ENCODE results near the gene VPS33B.

VPS33B gene

GRCh38 chr15:90968434-90968833 is 54.0 kb downstream of the VPS33B start:
- no peak overlapping the region for H3K4me3 Mint-ChIP-seq
- peaks cover 71% of the 10 kb centered on the region for H3K36me3 Mint-ChIP-seq (ENCODE audit: low read depth)
- TF ChIP-seq, protein P1, sequence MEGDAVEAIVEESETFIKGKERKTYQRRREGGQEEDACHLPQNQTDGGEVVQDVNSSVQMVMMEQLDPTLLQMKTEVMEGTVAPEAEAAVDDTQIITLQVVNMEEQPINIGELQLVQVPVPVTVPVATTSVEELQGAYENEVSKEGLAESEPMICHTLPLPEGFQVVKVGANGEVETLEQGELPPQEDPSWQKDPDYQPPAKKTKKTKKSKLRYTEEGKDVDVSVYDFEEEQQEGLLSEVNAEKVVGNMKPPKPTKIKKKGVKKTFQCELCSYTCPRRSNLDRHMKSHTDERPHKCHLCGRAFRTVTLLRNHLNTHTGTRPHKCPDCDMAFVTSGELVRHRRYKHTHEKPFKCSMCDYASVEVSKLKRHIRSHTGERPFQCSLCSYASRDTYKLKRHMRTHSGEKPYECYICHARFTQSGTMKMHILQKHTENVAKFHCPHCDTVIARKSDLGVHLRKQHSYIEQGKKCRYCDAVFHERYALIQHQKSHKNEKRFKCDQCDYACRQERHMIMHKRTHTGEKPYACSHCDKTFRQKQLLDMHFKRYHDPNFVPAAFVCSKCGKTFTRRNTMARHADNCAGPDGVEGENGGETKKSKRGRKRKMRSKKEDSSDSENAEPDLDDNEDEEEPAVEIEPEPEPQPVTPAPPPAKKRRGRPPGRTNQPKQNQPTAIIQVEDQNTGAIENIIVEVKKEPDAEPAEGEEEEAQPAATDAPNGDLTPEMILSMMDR (IDR thresholded peaks at IDR 0.05), result no peak
- no peaks in the 10 kb centered on the region for H3K4me1 Mint-ChIP-seq
- H3K27ac Mint-ChIP-seq, result no peak overlapping the region
- no peaks in the 10 kb centered on the region for H3K27me3 Mint-ChIP-seq (ENCODE audit: low read depth, poor library complexity)
- no peaks in the 10 kb centered on the region for H3K9me3 Mint-ChIP-seq
- DNase-seq, result no peak

DNA sequence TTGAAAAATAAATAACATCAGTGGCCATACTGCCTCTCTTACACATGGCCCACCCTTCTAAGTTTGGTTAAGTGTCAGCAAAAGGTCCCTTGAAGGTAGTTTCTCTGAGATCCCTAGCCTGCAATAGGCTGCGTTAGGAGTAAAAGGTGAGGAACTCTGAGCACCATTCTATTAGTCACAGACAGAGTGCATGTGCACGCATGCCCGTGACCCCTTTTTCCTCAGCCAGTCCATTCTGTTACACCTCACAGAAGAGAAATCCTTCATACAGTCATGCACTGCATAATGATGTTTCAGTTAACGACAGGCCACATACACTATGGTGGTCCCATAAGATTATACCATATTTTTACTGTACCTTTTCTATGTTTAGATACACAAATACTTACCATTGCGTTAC is 55.2 kb downstream of the VPS33B start:
- Mint-ChIP-seq H3K36me3 (ENCODE audit: low read depth) (peaks cover 75% of the 10 kb centered on the region), H3K27ac (no peak overlapping the region), H3K4me3 (no peak overlapping the region), H3K4me1 (no peaks in the 10 kb centered on the region), H3K27me3 (ENCODE audit: low read depth, poor library complexity) (no peaks in the 10 kb centered on the region), H3K9me3 (no peaks in the 10 kb centered on the region)
- TF ChIP-seq, protein P1 (IDR thresholded peaks at IDR 0.05), result no peak
- no peak for DNase-seq

GRCh38 chr15:90966262-90966661 is 56.1 kb downstream of the VPS33B start:
- DNase-seq, result no peak
- no peaks in the 10 kb centered on the region for H3K9me3 Mint-ChIP-seq
- no peaks in the 10 kb centered on the region for H3K4me1 Mint-ChIP-seq
- H3K4me3 Mint-ChIP-seq, result no peak overlapping the region
- peaks cover 85% of the 10 kb centered on the region for H3K36me3 Mint-ChIP-seq (ENCODE audit: low read depth)
- H3K27ac Mint-ChIP-seq, result no peak overlapping the region
- no peaks in the 10 kb centered on the region for H3K27me3 Mint-ChIP-seq (ENCODE audit: low read depth, poor library complexity)
- TF ChIP-seq, protein P1 (IDR thresholded peaks at IDR 0.05), result no peak

- peaks cover 3% of the 10 kb centered on the region for H3K27me3 Mint-ChIP-seq (ENCODE audit: low read depth, poor library complexity)
- H3K4me3 Mint-ChIP-seq, result no peak overlapping the region
- TF ChIP-seq, protein P1 (IDR thresholded peaks at IDR 0.05), result no peak
- peaks cover 62% of the 10 kb centered on the region for H3K36me3 Mint-ChIP-seq (ENCODE audit: low read depth)
- peak overlapping the region; percentile 66 for H3K27ac Mint-ChIP-seq
- no peak for DNase-seq
- peaks cover 7% of the 10 kb centered on the region for H3K4me1 Mint-ChIP-seq
- no peaks in the 10 kb centered on the region for H3K9me3 Mint-ChIP-seq
These were observed 60.4 kb downstream of the VPS33B start for GRCh38 chr15:90962021-90962420.

- DNase-seq, result no peak
- H3K9me3 Mint-ChIP-seq, result no peaks in the 10 kb centered on the region
- H3K36me3 Mint-ChIP-seq (ENCODE audit: low read depth), result peaks cover 47% of the 10 kb centered on the region
- TF ChIP-seq, protein P1 (IDR thresholded peaks at IDR 0.05), result no peak
- H3K27ac Mint-ChIP-seq, result no peak overlapping the region
- no peak overlapping the region for H3K4me3 Mint-ChIP-seq
- peaks cover 13% of the 10 kb centered on the region for H3K27me3 Mint-ChIP-seq (ENCODE audit: low read depth, poor library complexity)
- peaks cover 16% of the 10 kb centered on the region for H3K4me1 Mint-ChIP-seq
These were observed 61.9 kb downstream of the VPS33B start for GRCh38 chr15:90960298-90961091.

DNA sequence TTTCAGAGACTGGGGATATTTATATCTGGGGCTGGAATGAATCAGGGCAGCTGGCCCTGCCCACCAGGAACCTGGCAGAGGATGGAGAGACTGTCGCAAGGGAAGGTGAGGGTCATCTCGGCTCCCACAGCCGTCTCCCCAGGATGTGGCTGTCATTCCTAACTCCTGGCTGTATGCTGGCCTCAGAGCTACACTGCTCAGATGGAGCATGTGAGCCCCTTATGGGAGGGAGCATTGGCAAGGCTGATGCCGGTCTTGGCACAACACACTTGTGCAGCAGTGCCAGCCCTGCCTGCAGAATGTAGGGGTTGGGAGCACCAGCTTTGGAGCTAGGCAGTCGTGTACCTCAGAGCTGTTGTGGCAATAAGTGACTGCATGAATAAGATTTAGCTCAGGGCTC is 62.5 kb downstream of the VPS33B start:
- Mint-ChIP-seq H3K27ac (peak overlapping the region; percentile 80), H3K4me3 (no peak overlapping the region), H3K36me3 (ENCODE audit: low read depth) (peaks cover 41% of the 10 kb centered on the region), H3K4me1 (peaks cover 16% of the 10 kb centered on the region), H3K27me3 (ENCODE audit: low read depth, poor library complexity) (peaks cover 13% of the 10 kb centered on the region), H3K9me3 (no peaks in the 10 kb centered on the region)
- DNase-seq, result no peak
- TF ChIP-seq, protein P1 (IDR thresholded peaks at IDR 0.05), result no peak
